ENCODE measurements around the gene ANKRD13B. TPM values are rescaled to one million over a fixed set of nuclear protein-coding genes. Genes with fewer than 3 reads are reported as not detected.

The ANKRD13B gene
- total RNA-seq, 2 donors from 2014 or later = 3.8 to 4.1 TPM

- intact Hi-C loops (cut with DNase I, micrococcal nuclease) = no loop called here
- ATAC-seq (no peak), DNase-seq (peak in 1 of 2 donors; percentile 35)
Measured at GRCh38 chr17:29590411-29591145, 2.4 kb upstream of the ANKRD13B start.

DNA sequence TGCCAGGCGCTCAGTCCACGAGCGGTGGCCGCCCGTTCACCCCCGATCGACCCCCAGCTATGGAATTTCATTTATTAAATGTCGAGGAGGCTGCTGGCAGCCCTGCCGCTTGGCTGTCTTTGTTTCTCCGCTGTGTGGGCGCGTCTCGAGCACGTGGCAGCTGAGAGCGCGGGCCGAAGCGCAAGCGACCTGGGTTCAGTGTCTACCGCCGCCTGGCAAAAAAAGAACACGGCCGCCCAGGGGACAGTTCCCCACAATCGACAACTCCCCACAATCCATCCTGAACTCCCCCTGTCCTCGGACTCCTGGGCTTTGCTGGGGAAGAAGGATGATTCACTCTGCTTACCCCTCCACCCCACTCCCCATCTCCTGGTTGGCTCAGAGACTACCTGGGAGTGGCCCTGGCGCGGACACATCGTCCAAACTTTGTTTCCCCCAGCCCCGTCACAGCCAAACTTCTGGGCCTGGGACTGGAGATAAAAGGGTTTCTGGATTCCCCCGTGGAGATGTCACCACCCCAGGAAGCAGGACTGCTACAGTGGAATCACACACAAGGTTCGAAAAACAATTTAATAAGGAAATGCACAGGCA lies 1.7 kb upstream of the ANKRD13B start:
- intact Hi-C loops (cut with DNase I, micrococcal nuclease) = no loop called here
- DNase-seq (peak in 1 of 2 donors; percentile 56), ATAC-seq (no peak)

DNA sequence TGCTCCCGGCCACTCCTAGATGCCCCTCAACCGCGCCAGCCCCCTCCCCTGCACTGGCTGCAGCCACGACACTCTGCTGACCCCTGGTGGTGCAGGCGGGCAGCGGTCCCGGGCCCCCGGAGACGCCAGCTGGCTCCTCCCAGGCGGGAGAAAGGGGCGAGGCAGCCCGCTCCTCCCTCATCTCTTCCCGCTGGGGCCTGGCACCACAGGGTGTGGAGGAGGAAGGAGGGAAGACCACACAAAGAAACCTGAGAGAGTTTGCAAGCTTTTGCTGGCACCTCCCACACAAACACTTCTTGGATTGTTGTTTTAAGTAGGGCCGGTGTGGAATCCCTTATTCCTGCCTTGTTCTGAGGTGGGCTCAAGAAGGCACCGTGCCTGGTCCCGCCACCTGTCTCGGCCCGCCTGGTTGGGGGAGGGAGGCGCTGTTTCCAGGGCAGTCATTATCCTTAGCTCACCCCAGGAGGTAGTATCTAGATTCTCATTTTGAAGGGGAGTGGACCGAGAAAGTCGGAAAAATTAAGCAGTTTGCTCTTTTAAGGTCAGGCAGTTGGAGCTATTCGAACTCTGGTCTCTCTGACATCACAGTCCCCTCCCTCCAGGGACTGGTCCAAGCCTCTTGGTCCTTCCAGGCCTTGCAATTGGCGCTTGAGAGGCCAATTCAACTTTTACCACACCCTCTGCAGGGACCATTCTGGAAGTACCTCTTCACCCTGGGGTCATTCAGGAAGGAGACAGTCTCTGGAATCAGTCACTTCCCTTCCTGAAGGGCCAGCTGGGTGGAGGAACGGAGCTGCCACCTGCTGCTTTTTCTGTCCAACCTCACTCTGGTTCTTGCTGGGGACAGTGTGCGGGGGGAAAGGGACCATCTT lies 959 bp upstream of the ANKRD13B start:
- ATAC-seq (peak; percentile 76), DNase-seq (peak; percentile 89 to 93)
- intact Hi-C loops (cut with DNase I, micrococcal nuclease) = no loop called here

DNA sequence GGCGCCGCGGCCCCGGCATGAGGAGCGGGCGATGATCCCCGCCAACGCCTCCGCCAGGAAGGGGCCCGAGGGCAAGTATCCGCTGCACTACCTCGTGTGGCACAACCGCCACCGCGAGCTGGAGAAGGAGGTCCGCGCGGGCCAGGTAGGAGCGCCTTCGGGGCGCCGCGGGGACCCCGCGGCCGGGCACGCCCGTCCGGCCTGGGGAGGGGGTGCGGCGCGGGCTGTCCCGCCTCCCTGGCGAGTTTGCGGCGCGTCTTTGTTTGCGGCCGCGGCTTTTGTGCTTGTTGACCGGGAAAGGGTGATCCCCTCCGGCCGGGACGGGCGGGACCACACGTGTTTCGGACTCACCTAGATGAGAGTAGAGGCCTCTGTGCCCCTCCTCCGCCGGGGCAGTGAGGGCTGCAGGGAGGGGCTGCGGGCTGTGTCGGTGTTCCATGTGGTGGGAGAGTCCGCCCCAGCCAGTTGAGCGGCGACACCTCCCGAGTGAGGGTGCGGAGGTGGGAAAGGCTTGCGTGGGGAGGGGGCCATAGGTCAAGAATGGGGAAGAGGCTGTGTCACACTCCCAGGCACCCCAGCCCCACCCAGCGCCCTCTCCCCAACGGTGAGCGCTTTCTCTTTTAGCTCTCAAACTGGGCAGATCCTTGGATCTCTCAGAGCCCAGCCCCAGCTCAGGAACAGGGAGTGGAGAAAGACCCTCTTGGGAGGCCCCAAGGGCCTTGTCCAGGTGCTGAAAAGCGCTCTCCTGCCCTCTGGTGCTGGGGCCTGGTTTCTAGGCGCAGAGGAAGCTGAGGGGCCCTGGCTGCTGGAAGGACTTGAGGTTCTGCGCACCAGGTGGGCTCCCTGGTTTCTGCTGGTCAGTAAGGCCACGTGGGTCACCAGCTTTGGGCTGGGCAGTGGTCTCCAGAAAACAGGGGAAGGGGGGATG lies 923 bp downstream of the ANKRD13B start:
- intact Hi-C loops (cut with DNase I, micrococcal nuclease) = no loop called here
- ATAC-seq = no peak
- peak in 1 of 2 donors; percentile 35 for DNase-seq

DNA sequence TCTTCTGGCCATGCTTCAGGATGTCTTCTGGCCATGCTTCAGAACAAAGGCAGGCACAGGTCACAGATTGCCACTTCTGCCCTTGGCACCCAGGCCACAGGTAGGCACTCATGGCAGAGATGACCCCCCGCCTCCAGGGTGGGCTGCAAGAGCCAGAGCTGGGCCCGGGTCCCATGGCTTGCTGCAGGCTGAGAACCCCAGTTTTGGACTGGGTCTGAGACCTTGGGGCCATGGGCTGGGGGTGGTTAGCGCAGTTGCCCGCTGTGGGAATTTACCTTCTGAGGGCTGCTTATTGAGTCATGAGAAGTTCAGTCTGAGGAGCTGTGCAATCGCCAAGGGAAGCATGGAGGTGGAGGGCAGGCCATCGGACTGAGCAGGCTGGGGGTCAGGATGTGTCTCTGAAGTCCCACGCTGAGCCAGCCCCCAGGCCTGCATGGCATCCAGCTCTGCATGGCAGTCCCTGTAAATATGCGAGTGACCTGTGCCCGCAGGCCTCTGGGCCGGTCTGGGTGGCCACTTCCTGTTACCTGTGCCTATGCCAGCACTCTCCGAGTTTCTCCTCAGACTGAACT lies 1.7 kb downstream of the ANKRD13B start:
- ATAC-seq = no peak
- DNase-seq = peak in 1 of 2 donors; percentile 7
- intact Hi-C loops (cut with DNase I, micrococcal nuclease) = no loop called here

GRCh38 chr17:29595107-29595942 lies 2.4 kb downstream of the ANKRD13B start:
- ATAC-seq (no peak), DNase-seq (no peak)
- intact Hi-C loops (cut with DNase I, micrococcal nuclease) = no loop called here

DNA sequence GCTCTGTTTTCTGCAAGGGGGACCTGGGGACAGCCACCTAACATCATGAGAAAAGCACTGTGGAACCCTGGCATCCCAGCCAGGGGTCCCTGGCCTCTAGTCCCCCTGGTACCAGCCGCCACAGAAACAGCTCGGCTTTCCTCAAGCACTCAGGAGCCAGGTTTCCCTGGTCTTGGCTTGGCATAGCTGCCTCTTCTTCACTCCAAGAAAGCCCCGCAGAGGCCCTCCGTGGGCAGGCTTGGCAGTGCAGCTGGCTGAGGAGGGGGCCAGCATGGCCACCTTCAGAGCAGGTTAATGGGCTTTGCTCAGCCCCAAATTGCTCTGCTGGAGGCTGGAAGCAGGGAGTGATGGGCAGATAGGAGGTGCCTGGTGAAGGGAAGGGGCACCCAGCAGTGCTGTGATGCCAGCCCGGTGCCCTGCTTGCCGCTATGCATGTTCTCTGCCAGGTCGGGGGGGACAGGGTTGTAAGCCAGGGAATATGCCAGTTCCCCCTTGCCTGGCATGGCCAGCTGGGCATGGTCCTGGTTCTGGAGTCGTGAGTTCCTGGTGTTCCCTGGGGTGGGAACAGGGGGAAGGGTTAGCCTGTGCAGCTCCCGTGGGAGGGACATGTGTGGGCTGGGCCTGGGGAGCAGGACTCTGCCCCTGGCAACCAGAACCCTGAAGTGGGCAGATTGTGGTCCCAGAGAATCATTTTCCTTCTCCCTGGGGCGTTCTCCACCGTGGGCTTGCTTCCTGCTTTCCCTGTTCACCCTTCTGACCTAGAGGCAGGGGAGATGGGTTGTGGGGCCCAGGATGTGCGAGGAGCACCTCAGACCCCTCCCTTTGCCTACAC lies 3.2 kb downstream of the ANKRD13B start:
- intact Hi-C loops (cut with DNase I, micrococcal nuclease) = no loop called here
- DNase-seq = no peak
- no peak for ATAC-seq

DNA sequence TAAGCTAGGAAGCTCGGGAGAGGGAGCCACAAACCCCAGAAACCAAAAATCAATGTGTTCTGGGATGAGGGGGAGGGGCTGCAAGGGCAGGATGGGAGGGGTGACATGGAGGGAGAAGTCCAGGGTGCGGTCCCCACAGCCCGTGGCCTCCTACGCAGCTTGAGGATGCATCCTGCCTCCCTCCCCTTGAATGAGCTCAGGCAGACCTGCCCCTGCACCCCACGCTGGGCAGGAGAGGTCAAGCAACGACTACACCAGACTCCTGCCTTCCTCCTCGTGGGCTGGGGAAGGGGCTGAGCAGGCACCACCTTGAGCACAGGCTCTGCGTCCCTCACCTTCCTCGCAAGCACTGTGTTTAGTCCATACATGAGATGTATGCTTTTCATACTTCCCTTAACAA lies 3.9 kb downstream of the ANKRD13B start:
- DNase-seq (no peak), ATAC-seq (no peak)
- intact Hi-C loops (cut with DNase I, micrococcal nuclease) = no loop called here

- DNase-seq (no peak), ATAC-seq (no peak)
- intact Hi-C loops (cut with DNase I, micrococcal nuclease) = no loop called here
Measured at GRCh38 chr17:29597361-29598172, 4.6 kb downstream of the ANKRD13B start.

GRCh38 chr17:29603109-29603674 lies 10.3 kb downstream of the ANKRD13B start:
- no peak for ATAC-seq
- DNase-seq = no peak
- intact Hi-C loops (cut with DNase I, micrococcal nuclease) = no loop called here

GRCh38 chr17:29607557-29608195 lies 14.7 kb downstream of the ANKRD13B start:
- DNase-seq (no peak), ATAC-seq (no peak)
- intact Hi-C loops (cut with DNase I, micrococcal nuclease) = no loop called here

DNA sequence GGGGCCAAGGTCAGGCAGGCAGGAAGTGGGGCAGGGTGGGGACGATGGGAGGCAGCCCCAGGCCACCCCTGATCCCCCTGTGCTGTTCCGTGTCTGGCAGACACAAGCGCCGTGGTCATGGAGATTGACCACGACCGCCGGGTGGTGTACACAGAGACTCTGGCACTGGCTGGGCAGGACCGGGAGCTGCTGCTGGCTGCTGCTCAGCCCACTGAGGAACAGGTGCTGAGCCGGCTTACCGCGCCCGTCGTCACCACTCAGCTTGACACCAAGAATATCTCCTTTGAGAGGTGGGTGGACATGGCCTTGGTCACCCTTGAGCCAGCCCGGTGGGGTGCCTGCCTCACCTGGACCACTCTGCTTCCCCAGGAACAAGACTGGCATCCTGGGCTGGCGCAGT lies 16.1 kb downstream of the ANKRD13B start:
- DNase-seq = no peak
- no peak for ATAC-seq
- intact Hi-C loops (cut with DNase I, micrococcal nuclease) = no loop called here

DNA sequence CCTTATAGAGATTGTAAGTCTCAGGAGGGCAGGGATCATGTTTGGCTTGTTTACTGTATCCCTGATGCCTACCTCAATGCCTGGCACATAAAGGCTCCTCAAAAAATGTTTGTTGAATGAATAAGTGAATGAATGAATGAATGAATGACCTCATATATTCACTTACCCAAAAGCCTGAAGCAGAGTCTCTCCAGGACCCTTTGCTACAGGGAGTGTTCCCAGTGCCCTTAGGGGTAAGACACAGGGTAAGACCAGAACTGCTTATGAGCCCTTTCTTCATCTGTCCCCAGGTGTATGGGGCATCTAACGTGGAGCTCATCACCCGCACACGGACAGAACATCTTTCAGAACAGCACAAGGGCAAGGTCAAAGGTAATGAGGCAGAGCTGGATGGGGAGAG lies 17.5 kb downstream of the ANKRD13B start:
- intact Hi-C loops (cut with DNase I, micrococcal nuclease) = no loop called here
- no peak for ATAC-seq
- no peak for DNase-seq

GRCh38 chr17:29611351-29612093 lies 18.6 kb downstream of the ANKRD13B start:
- intact Hi-C loops (cut with DNase I, micrococcal nuclease) = no loop called here
- ATAC-seq (no peak), DNase-seq (no peak)

DNA sequence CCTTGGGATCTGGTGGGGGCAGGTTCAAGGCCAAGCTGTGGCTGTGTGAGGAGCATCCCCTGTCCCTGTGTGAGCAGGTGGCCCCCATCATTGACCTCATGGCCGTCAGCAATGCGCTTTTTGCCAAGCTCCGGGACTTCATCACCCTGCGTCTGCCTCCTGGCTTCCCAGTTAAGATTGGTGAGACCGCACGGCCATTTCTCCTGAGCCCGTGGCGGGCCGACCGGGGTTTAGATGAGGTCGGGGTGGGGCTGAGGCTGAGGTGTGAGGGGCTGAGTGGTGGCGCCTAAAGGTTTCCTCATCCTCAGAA lies 19.1 kb downstream of the ANKRD13B start:
- intact Hi-C loops (cut with DNase I, micrococcal nuclease) = no loop called here
- DNase-seq = no peak

More for the DNA sequence above, 19.1 kb downstream of the ANKRD13B start:
- no peak for ATAC-seq

All from left colon (tissue), 2 donors.